ENCODE measurements around the gene TRAPPC11.

DNA sequence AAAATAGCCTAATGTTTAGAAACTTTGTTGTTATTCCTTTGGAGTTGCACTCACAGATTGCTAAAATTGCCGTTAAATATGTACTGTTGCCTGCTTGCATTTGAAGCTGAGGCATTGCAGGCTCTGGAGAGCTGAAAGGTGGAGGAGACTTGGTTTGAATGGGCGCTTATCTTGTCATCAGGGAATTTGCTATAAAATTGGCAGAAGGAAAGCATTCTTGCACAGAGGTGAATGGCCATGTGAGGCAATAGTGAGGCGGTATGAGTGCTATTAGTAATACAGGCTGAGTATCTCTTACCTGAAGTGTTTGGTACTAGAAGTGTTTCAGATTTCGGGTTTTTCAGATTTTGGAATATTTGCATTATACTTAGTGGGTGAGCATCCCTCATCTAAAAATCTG lies 41.3 kb downstream of the TRAPPC11 start:
- TF ChIP-seq REST (IDR thresholded peaks at IDR 0.05; ENCODE audit: low read depth) (no peak), EP300 (IDR thresholded peaks at IDR 0.05; ENCODE audit: borderline replicate concordance) (no peak), MAX (IDR thresholded peaks at IDR 0.05) (no peak), FOXM1 (IDR thresholded peaks at IDR 0.05; ENCODE audit: borderline replicate concordance, low read depth) (no peak), CEBPB (IDR thresholded peaks at IDR 0.05) (no peak), RAD21 (IDR thresholded peaks at IDR 0.05; ENCODE audit: low read depth) (no peak), TCF12 (IDR thresholded peaks at IDR 0.05; ENCODE audit: low read depth) (no peak), EGR1 (IDR thresholded peaks at IDR 0.05) (no peak), TAF1 (IDR thresholded peaks at IDR 0.05; ENCODE audit: low read depth) (no peak)
- TF ChIP-seq, protein P1, sequence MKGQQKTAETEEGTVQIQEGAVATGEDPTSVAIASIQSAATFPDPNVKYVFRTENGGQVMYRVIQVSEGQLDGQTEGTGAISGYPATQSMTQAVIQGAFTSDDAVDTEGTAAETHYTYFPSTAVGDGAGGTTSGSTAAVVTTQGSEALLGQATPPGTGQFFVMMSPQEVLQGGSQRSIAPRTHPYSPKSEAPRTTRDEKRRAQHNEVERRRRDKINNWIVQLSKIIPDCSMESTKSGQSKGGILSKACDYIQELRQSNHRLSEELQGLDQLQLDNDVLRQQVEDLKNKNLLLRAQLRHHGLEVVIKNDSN (IDR thresholded peaks at IDR 0.05): no peak
